Measurements from ENCODE around the gene LEFTY2. TPM values are rescaled to one million over a fixed set of nuclear protein-coding genes. Genes with fewer than 3 reads are reported as not detected.

LEFTY2 gene
- polyA plus RNA-seq, 1 of the 3 experiments (the other 2 are of a cell fraction), result not detected

DNA sequence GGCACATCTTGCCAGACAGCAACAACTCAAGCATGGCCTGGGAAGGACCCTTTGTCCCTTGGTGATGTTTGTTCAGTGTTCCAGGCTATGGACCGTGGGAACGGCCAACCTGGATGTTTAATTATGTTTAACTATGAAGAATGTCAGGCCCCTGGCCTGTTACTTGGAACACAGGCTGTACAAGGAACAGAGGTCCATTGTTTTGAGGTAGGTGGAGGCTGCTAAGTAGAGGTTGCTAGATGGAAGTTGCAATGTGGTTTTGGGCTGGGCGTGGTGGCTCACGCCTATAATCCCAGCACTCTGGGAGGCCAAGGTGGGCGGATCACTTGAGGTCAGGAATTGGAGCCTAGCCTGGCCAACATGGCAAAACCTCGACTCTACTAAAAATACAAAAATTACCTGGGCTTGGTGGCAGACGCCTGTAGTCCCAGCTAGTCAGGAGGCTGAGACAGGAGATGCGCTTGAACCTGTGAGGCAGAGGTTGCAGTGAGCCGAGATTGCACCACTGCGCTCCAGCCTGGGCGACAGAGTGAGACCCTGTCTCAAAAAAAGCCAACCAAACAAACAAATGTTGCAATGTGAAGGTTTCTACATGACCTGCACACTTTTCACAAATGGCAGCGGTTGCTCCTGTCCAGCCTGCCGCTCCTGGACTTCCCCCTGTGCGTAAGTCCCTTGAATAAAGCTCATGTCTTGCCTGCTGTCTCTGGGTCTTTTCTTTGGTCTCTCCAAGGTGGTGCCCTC is 49.6 kb downstream of the LEFTY2 start:
- Histone ChIP-seq H3K36me3 (replicated peaks in 1 of 2; ENCODE audit: control insufficient read depth in 1 of 2, insufficient read depth in 2 of 2, low read length in 1 of 2) (no peaks in the 10 kb centered on the region), H3K27me3 (ENCODE audit: insufficient read depth) (no peaks in the 10 kb centered on the region), H4K20me1 (ENCODE audit: insufficient read depth) (no peaks in the 10 kb centered on the region), H2AFZ (ENCODE audit: low read depth) (no peak overlapping the region), H3K9me2 (no peaks in the 10 kb centered on the region), H3K79me2 (ENCODE audit: insufficient read depth) (no peaks in the 10 kb centered on the region), H3K4me2 (no peak overlapping the region), H3K27ac (ENCODE audit: low read depth in 2 of 2, low read length in 1 of 2) (no peak overlapping the region), H3K9me3 (no peaks in the 10 kb centered on the region), H3F3A (replicated peaks; ENCODE audit: insufficient read depth) (no peaks in the 10 kb centered on the region), H3K4me3 (ENCODE audit: low read depth in 2 of 2, low read length in 1 of 2) (no peak overlapping the region), H3K4me1 (ENCODE audit: control insufficient read depth in 1 of 2, insufficient read depth in 2 of 2, low read depth in 1 of 2, low read length in 1 of 2) (no peaks in the 10 kb centered on the region; a peak in 1 of 4 replicates), H3K9ac (no peak overlapping the region)
- TF ChIP-seq FOXJ3 (CRISPR knock-in tag; IDR thresholded peaks at IDR 0.05) (no peak), POLR2AphosphoS5 (IDR thresholded peaks at IDR 0.05; ENCODE audit: low read depth, low read length) (no peak), CHD2 (IDR thresholded peaks at IDR 0.05; ENCODE audit: low read length, partially characterized antibody) (no peak), REST (IDR thresholded peaks at IDR 0.05; ENCODE audit: low read depth, low read length) (no peak)
- TF ChIP-seq, protein P1, sequence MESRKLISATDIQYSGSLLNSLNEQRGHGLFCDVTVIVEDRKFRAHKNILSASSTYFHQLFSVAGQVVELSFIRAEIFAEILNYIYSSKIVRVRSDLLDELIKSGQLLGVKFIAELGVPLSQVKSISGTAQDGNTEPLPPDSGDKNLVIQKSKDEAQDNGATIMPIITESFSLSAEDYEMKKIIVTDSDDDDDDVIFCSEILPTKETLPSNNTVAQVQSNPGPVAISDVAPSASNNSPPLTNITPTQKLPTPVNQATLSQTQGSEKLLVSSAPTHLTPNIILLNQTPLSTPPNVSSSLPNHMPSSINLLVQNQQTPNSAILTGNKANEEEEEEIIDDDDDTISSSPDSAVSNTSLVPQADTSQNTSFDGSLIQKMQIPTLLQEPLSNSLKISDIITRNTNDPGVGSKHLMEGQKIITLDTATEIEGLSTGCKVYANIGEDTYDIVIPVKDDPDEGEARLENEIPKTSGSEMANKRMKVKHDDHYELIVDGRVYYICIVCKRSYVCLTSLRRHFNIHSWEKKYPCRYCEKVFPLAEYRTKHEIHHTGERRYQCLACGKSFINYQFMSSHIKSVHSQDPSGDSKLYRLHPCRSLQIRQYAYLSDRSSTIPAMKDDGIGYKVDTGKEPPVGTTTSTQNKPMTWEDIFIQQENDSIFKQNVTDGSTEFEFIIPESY (IDR thresholded peaks at IDR 0.05; ENCODE audit: borderline replicate concordance, low read depth), result no peak
- DNase-seq, result no peak
- ChIA-PET CTCF (interaction anchor here (1.2 kb wide), 1 partner anchor 417 kb away, joined by 3 read pairs; no protein-coding TSS in a partner anchor), POLR2A (no interaction called here)
- 98% methylated on average over 13 of the region's 14 CpGs for WGBS (ENCODE audit: low lambda C conversion rate)

DNA sequence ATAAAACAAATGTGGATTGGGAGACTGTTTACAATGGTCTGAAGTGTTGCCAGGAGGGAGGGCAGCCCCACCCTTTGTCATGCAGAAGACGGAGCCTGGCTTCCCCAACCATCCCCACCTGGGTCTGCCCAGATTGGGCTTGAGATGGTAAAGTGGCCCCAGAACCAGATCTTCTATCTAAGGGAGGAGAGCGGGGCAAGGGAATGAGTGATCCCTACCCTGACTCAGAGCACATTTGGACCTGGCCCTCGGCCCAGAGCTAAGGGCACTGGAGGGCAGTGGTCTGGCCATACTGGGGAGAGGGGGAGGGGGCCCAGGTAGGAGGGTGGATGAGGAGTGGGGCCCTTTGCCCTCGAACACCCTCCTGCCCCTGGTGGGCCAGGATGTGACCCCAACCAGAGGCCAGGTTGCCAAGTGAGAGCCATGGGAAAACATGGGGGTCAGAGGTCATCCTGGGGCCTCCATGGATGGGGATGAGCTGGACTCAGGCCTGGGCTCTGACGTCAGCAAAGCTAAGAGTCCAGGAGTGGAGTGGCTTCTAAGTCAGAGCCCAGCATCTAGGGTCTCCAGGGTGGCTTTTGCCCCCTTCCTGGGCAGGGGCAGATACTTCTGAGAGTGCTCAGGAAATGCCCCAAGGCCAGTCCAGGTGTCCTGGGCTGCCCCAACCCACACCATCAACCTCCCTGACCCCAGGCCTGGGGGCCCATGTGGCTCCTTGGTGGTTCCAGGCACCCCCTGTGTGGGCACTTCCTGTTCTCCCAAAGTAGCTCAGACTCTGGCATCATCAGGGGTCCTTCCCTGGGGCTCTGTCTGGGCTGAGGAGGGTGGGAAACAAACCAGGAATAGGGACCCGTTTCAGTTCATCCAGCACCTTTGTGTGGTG is 50.4 kb downstream of the LEFTY2 start:
- Histone ChIP-seq H3K36me3 (replicated peaks in 1 of 2; ENCODE audit: control insufficient read depth in 1 of 2, insufficient read depth in 2 of 2, low read length in 1 of 2) (no peaks in the 10 kb centered on the region), H4K20me1 (ENCODE audit: insufficient read depth) (no peaks in the 10 kb centered on the region), H3K4me3 (ENCODE audit: low read depth in 2 of 2, low read length in 1 of 2) (no peak overlapping the region), H3K27ac (ENCODE audit: low read depth in 2 of 2, low read length in 1 of 2) (no peak overlapping the region), H3K9ac (no peak overlapping the region), H3K4me1 (ENCODE audit: control insufficient read depth in 1 of 2, insufficient read depth in 2 of 2, low read depth in 1 of 2, low read length in 1 of 2) (no peaks in the 10 kb centered on the region; a peak in 1 of 4 replicates), H3K9me2 (no peaks in the 10 kb centered on the region), H2AFZ (ENCODE audit: low read depth) (no peak overlapping the region), H3K4me2 (no peak overlapping the region), H3K27me3 (ENCODE audit: insufficient read depth) (no peaks in the 10 kb centered on the region), H3F3A (replicated peaks; ENCODE audit: insufficient read depth) (no peaks in the 10 kb centered on the region), H3K79me2 (ENCODE audit: insufficient read depth) (no peaks in the 10 kb centered on the region), H3K9me3 (no peaks in the 10 kb centered on the region)
- ChIA-PET POLR2A (no interaction called here), CTCF (interaction anchor here (2.0 kb wide), 1 partner anchor 416 kb away, joined by 7 read pairs; no protein-coding TSS in a partner anchor)
- WGBS (ENCODE audit: low lambda C conversion rate), result 67% methylated on average over 6 of the region's 6 CpGs
- DNase-seq, result no peak
- TF ChIP-seq RXRA (IDR thresholded peaks at IDR 0.05; ENCODE audit: borderline replicate concordance, low read depth), result no peak
- TF ChIP-seq, protein P2, sequence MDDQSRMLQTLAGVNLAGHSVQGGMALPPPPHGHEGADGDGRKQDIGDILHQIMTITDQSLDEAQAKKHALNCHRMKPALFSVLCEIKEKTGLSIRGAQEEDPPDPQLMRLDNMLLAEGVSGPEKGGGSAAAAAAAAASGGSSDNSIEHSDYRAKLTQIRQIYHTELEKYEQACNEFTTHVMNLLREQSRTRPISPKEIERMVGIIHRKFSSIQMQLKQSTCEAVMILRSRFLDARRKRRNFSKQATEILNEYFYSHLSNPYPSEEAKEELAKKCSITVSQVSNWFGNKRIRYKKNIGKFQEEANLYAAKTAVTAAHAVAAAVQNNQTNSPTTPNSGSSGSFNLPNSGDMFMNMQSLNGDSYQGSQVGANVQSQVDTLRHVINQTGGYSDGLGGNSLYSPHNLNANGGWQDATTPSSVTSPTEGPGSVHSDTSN (IDR thresholded peaks at IDR 0.05), result no peak
- TF ChIP-seq NRF1 (IDR thresholded peaks at IDR 0.05; ENCODE audit: low read depth, low read length), result no peak
- TF ChIP-seq JUND (IDR thresholded peaks at IDR 0.05), result no peak
- TF ChIP-seq MEF2A (IDR thresholded peaks at IDR 0.05; ENCODE audit: borderline replicate concordance, low read depth), result no peak
- no peak for TF ChIP-seq POLR2AphosphoS5 (IDR thresholded peaks at IDR 0.05; ENCODE audit: low read depth, low read length)
- TF ChIP-seq, protein P1 (IDR thresholded peaks at IDR 0.05; ENCODE audit: borderline replicate concordance, low read depth), result no peak
- TF ChIP-seq SIN3A (IDR thresholded peaks at IDR 0.05; ENCODE audit: borderline replicate concordance, low read depth, low read length), result no peak
- no peak for TF ChIP-seq TCF12 (IDR thresholded peaks at IDR 0.05)
- TF ChIP-seq FOXM1 (IDR thresholded peaks at IDR 0.05; ENCODE audit: low read depth), result no peak
- no peak for TF ChIP-seq GABPA (IDR thresholded peaks at IDR 0.05; ENCODE audit: low read depth)
- no peak for TF ChIP-seq MAX (IDR thresholded peaks at IDR 0.05; ENCODE audit: low read depth)
- no peak for TF ChIP-seq TEAD4 (IDR thresholded peaks at IDR 0.05; ENCODE audit: borderline replicate concordance, insufficient read depth)

Data from SK-N-SH (cell line).